Stimulated activated CD8-positive, alpha-beta memory T cell treated with anti-CD3 and anti-CD28 coated beads, Interleukin-12 subunit alpha, Interleukin-12 subunit beta, amount 100 ng/mL, for 24 hours (primary cell): ENCODE data around the gene CTDSPL2.
"Not testable (repeated sequence)": the region's sequence is repeated elsewhere in the genome, so short reads cannot be mapped to it uniquely, and the experiment has no call there.

Experiments used
- DNase-seq: peaks from one replicate; pipeline ENCODE4 v3.0.0-alpha.2; 2020; ENCODE audit errors: extremely low read depth

Gene CTDSPL2

GRCh38 chr15:44537735-44538240 is 110.4 kb downstream of the CTDSPL2 start:
- no peak for DNase-seq

DNA sequence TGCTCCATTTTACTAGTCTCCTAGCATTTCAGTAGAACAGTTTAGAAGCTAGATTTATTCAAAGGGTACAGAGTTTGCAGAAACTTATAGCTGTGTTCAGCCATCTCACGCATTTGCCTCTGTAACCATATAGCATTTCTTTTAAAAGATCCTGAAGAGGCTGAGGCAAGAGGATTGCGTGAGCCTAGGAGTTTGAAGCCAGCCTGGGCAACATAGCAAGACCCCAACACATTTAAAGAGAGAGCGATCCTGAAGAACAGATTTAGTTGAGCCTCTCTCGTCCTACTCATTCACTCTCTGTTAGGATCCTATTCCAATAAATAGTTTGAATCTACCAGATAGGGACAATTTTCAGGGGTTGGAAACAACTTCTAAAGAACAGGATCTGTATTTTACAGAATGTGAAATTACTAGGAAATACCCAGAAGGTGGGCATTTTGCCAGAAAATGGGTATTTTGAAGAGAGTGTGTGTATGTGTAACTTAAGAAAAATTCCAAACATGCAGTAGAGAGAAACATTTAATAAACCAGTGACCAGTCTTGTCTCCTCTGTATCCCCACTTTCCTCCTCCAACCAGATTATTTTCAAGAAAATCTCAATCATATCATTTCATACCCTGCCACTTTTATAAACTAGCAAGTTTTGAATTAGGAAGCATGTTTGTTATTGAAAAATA is 114.0 kb downstream of the CTDSPL2 start:
- DNase-seq = no peak

DNA sequence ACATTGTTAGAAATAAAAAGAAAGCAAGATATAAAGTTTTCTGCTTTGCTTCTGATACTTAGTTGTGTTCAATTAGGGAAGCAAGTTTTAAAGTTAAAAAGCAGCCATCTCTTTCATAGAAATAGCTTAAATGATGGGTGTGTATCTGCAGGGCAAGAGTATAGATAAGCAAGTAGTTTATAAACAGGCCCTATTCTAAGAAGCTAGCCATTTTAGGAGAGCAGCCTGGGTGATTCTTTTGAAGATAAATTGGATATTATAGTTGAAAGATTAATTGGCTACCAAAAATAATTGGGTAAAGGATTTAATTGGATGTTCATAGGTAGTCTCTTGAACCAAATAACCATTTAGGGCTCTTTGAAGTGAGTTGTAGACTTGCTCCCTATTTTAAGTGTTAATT is 115.2 kb downstream of the CTDSPL2 start:
- DNase-seq = no peak

DNA sequence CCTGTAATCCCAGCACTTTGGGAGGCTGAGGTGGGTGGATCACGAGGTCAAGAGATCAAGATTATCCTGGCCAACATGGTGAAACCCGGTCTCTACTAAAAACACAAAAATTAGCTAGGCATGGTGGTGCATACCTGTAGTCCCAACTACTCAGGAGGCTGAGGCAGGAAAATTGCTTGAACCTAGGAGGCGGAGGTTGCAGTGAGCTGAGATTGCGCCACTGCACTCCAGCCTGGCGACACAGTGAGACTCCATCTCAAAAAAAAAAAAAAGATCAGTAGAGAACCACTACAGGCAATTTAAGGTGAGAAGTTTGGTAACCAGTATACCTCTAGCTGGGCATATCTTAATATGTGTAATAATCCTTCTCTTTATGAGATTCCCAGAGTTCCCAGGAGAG is 117.3 kb downstream of the CTDSPL2 start:
- DNase-seq = not testable (repeated sequence)

DNA sequence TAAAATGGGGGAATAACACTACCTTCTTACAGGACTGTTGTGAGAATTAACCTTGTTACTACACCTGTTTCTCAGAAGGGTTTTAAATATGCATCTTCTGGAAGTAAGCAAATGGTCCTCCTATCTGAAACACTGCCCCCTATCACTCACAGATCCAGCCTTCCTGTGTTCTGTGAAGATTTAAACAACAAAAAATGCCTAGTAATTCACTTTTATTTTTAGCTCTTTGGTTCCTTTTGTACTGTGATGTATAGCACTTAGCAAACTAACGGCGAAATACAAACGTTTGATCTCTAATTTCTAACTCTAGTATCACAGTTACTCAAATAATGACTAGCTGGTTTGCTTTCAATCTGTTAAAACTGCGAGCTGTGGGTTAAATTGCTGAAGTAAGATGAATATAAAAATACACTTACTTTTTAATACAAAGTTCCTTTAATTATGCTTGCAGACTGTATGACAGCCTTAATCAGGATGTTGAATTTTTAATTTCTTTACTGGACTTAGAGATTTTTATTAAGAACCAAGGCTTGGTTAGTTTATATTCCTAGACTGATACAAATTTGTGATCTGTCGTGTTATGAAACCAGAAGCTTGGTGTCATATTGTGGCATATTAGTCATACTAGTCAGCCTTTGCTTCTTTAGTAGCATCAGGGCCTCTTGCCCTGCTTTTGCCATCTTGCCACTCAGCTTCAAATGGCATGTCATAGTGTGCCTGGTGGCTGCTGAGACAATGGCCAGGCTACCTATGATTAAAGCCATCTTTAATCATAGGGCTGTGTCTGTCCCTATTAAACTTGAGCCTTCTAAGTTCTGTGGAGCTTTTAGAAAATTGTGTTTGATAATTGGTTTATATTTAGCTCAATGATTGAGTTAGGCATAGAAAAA is 118.7 kb downstream of the CTDSPL2 start:
- DNase-seq = peak; percentile 11

GRCh38 chr15:44549152-44549551 is 121.7 kb downstream of the CTDSPL2 start:
- DNase-seq = not testable (repeated sequence)

GRCh38 chr15:44550256-44550655 is 122.8 kb downstream of the CTDSPL2 start:
- DNase-seq = no peak

GRCh38 chr15:44550734-44551133 is 123.3 kb downstream of the CTDSPL2 start:
- DNase-seq = no peak

DNA sequence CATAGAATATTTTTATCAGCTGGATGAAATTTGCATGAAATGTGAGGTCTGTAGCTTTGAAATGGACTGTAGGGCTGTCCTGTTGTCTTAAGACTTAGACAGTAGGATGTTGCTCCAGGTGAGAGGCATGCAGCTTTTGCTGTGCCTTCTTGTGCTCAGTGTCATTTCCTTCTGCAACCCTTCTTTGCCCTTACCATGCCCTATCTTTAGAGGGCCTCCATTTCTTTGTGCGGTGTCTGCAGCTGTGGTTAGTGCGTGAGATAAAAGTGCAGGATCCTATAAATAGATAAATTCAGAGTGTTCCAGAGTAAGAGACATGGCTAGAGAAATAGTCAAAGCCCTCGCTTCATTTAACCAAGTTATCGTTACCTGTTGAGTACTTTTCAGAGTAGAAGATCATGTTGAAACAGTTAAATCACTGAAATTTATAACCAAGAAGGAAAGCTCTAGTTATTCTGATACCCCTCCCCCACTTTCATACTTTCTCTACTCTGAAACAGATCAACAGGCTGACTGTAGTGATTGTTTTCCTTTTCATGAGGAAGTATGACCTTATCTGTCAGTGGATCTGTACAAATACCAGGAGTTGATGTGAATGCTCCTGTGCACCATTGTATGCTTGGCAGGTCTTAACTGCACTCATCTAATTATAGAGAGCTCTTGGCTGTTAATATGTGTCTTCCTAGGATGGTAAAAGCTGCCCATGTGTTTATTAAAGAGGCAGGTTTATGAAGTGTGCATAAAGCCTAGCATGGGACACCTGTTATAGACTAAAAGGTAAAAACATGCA is 127.7 kb downstream of the CTDSPL2 start:
- no peak for DNase-seq

GRCh38 chr15:44560926-44561325 is 133.5 kb downstream of the CTDSPL2 start:
- not testable (repeated sequence) for DNase-seq

DNA sequence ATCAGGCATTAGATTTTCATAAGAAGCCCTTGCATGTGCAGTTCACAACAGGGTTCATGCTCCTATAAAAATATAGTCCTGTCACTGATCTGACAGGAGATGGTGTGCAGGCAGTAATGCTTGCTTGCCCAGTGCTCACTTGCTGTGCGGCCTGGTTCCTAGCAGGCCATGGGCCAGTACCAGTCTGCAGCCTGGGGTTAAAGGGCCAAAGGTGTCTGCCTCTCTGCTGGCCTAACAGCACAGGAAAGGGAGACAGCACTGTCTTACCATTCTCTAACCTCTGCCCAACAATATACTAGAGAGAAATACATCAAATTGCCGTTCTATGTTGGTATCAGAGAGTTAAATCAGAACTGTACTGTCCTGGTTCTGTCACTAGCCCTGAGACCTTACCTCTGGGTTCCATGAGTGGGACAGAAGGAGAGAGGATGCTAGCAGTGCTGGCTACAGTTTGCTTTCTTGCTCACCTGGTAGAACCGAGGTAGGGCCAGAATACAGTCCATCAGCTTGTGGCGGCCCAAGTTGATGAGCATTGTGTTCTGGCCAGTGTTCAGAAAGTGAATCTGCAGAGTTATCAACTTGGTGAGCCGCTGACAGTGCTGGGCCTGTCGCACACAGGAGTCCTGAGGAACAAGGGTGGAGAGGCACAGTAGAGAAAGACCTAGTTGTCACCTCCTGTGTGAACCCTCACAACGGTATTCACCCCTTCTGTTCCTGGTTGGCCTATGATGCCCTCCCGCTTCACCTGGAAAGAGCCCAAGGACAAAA is 138.1 kb downstream of the CTDSPL2 start:
- no peak for DNase-seq

DNA sequence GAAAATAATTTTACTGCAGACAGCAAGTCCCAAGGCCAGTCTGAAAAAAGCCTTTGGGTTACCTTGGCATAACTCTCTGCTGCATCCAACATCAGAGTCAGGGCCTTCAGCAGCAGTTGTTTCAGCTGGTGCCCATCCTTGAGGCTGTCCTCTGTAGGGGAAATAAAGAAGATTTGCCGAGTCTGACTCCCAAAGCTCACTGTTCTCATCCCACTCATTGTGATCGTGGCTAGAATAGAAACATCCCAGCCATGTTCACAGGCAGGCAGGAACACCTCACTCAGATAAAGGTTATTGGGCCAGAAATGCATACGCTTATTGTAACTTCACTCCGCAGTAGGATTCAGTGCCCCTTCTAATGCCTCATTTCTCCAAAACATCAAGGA is 138.7 kb downstream of the CTDSPL2 start:
- DNase-seq = no peak

DNA sequence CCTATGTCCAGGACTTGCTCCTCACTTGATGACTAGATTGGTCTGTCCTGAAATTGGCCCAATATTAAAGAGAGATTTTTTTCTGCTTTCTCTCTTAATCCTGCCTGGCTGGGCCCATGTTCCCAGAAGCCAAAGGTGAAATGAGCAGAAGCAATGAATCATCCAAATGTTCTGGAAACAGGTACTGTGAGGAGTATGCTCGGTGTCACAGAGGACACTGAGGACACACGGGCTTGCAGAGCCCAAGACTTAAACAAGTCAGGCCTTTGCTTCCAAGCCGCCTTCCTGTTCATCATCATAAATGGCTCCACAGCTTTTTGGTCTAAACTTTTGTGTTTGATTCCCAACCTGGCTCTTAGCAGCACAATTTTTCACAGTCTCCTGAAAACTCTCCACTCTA is 140.9 kb downstream of the CTDSPL2 start:
- DNase-seq = no peak

DNA sequence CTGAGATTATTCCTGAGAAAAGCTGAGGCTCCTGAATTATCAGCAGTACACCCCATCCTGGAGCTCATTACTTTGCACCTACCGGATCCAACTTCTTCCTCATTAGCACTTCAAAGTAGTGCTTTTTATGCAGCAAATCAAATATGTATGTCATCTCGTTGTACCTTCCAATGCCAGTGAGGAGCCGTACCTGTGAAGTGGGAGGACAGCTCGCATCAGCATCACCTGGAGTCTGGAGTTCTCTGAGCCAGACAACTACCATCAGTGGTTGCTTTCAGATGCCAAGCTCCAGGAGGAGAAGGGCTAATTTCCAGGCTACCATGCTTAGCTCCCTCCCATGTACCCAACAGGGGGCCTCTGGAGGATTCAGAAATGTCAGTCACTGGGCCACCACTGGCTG is 141.9 kb downstream of the CTDSPL2 start:
- no peak for DNase-seq

DNA sequence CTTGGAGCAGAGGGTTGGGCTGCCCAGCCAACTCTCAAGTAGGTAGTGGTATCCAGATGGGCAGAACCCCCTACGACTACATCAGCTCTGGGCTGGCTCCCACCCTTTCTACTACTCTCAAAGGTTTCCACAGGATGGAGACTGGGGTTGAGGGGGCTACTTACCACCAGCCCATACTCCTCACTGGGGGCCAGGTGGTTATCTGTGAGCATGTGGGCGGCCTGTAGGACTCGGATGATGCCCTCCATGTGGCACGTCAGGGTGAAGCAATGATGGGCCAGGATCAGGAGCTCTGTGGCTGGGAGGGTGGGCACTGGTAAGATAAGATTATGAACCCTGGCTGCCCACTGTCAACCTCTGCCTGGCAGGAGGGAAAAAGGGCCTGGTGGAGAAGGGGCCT is 142.9 kb downstream of the CTDSPL2 start:
- no peak for DNase-seq

- no peak for DNase-seq
Measured at GRCh38 chr15:44573386-44573785, 146.0 kb downstream of the CTDSPL2 start.

- DNase-seq = no peak
Measured at GRCh38 chr15:44574734-44575133, 147.3 kb downstream of the CTDSPL2 start.
